Trophoblast cell (in vitro differentiated cells and primary cell): ENCODE measurements around the gene COBL.

ENCODE experiments used
- DNase-seq, 2 donors: peaks; one replicate each; pipeline ENCODE4 v3.0.0-alpha.2; 2016
- H2AFZ ChIP-seq: 2 replicates; pipeline ENCODE4 v1.6.1; 2013; ENCODE audit warnings: low read length, moderate library complexity, mild to moderate bottlenecking; ENCODE audit not compliant: insufficient read depth, poor library complexity
- H2AK5ac ChIP-seq: 2 replicates; pipeline ENCODE4 v1.6.1; 2013; ENCODE audit warnings: mild to moderate bottlenecking, low read length
- H2BK120ac ChIP-seq: 2 replicates; pipeline ENCODE4 v1.6.1; 2013; ENCODE audit warnings: low read length, mild to moderate bottlenecking, moderate library complexity; ENCODE audit not compliant: insufficient read depth, poor library complexity
- H2BK12ac ChIP-seq: 2 replicates; pipeline ENCODE4 v1.6.1; 2013; ENCODE audit warnings: mild to moderate bottlenecking, low read length, moderate library complexity
- H2BK5ac ChIP-seq: 2 replicates; pipeline ENCODE4 v1.6.1; 2013; ENCODE audit warnings: low read length, low read depth, moderate library complexity, mild to moderate bottlenecking; ENCODE audit not compliant: poor library complexity
- H3K14ac ChIP-seq: 2 replicates; pipeline ENCODE4 v1.6.1; 2013; ENCODE audit warnings: mild to moderate bottlenecking, low read length
- H3K18ac ChIP-seq: 2 replicates; pipeline ENCODE4 v1.6.1; 2013; ENCODE audit warnings: mild to moderate bottlenecking, low read length
- H3K23ac ChIP-seq: 2 replicates; pipeline ENCODE4 v1.6.1; 2013; ENCODE audit warnings: low read length
- H3K27ac ChIP-seq: 2 replicates; pipeline ENCODE4 v1.5.1; 2013; ENCODE audit warnings: low read depth, mild to moderate bottlenecking, inconsistent platforms, low read length, moderate library complexity
- H3K27me3 ChIP-seq: 2 replicates; pipeline ENCODE4 v1.6.1; 2013; ENCODE audit warnings: inconsistent platforms, mild to moderate bottlenecking, low read length, moderate library complexity; ENCODE audit not compliant: insufficient read depth
- H3K36me3 ChIP-seq, 2 experiments: 1 replicate in 1 of 2; 2 replicates in 1 of 2; pipeline ENCODE4 v1.6.1; 2013; ENCODE audit warnings: low read length in 2 of 2, mild to moderate bottlenecking in 2 of 2, moderate library complexity in 1 of 2; ENCODE audit not compliant: insufficient read depth in 2 of 2, control insufficient read depth in 1 of 2
- H3K4ac ChIP-seq: 2 replicates; pipeline ENCODE4 v1.6.1; 2013; ENCODE audit warnings: low read depth, mild to moderate bottlenecking, low read length, moderate library complexity
- H3K4me1 ChIP-seq, 2 experiments: 1 replicate in 1 of 2; 2 replicates in 1 of 2; pipeline ENCODE4 v1.6.1; 2013; ENCODE audit warnings: low read length in 2 of 2, mild to moderate bottlenecking in 2 of 2, moderate library complexity in 1 of 2; ENCODE audit not compliant: insufficient read depth in 2 of 2, control insufficient read depth in 1 of 2
- H3K4me2 ChIP-seq: 2 replicates; pipeline ENCODE4 v1.6.1; 2013; ENCODE audit warnings: inconsistent platforms, mild to moderate bottlenecking, low read length, moderate library complexity
- H3K4me3 ChIP-seq: 2 replicates; pipeline ENCODE4 v1.5.1; 2013; ENCODE audit warnings: mild to moderate bottlenecking, low read depth, low read length, inconsistent platforms
- H3K79me1 ChIP-seq: one replicate; pipeline ENCODE4 v1.6.1; 2013; ENCODE audit warnings: low read length
- H3K79me2 ChIP-seq: 2 replicates; pipeline ENCODE4 v1.6.1; 2013; ENCODE audit warnings: low read length, mild to moderate bottlenecking; ENCODE audit not compliant: control insufficient read depth, insufficient read depth, poor library complexity
- H3K9ac ChIP-seq: 2 replicates; pipeline ENCODE4 v1.6.1; 2013; ENCODE audit warnings: mild to moderate bottlenecking, low read length
- H3K9me3 ChIP-seq: 2 replicates; pipeline ENCODE4 v1.6.1; 2013; ENCODE audit warnings: low read depth, mild to moderate bottlenecking, control low read depth, inconsistent platforms, low read length; ENCODE audit not compliant: insufficient read depth
- H4K12ac ChIP-seq: 2 replicates; pipeline ENCODE4 v1.6.1; 2013; ENCODE audit warnings: low read depth, mild to moderate bottlenecking, low read length, moderate library complexity
- H4K8ac ChIP-seq: 2 replicates; pipeline ENCODE4 v1.6.1; 2013; ENCODE audit warnings: low read depth, mild to moderate bottlenecking, low read length, moderate library complexity
- H4K91ac ChIP-seq: one replicate; pipeline ENCODE4 v1.6.1; 2013; ENCODE audit warnings: low read depth, mild to moderate bottlenecking, low read length, moderate library complexity
- WGBS: extraction: QIAGEN DNeasy Blood & Tissue Kit; methylation state at CpG from one replicate; pipeline ENCODE4 v1.1.7; 2013; ENCODE audit warnings: missing lambda C conversion rate; ENCODE audit not compliant: insufficient read length, insufficient coverage; ENCODE audit errors: extremely low coverage; 5-methylcytosine and 5-hydroxymethylcytosine counted together

The COBL gene

DNA sequence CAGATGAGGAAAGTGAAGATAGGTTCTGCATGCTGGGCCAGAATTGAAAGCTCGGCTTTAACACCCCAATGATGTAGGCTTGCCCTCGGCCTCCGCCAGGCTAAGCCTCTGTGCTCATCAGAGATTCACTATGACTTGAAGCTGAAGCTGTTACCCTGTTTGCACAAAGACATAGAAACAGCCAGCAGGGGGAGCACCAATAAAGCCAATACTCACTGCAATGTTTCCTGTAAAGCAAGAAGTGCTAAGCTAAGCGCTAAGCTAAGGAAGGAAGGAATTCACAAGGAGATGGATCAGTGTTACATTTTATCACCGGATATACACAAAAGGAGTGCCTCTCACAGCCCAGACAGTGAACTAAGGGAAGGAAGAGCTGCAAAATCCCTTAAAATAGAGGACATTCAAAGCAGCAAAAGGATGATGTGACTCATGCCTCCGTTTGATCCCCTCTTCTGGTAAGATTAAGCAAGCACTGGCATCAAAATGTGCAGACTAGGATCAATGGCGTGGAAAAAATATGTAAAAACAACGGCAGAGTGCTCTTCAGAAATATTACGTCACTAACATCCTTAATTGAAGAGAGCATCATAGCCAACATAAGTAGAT, 153.8 kb downstream of the COBL start:
- no CpG with 5 or more reads among the region's 9 CpGs for WGBS
- Histone ChIP-seq H3K9ac (no peak overlapping the region), H3K36me3 (no peaks in the 10 kb centered on the region), H3K27ac (no peak overlapping the region), H3K23ac (no peak overlapping the region), H2BK120ac (no peak overlapping the region), H3K79me2 (no peaks in the 10 kb centered on the region), H3K14ac (no peak overlapping the region), H3K4ac (no peak overlapping the region), H4K8ac (no peak overlapping the region), H3K27me3 (no peaks in the 10 kb centered on the region), H4K12ac (no peak overlapping the region), H3K4me3 (no peak overlapping the region), H2AFZ (no peak overlapping the region), H2BK5ac (no peak overlapping the region), H2BK12ac (no peak overlapping the region), H4K91ac (no peak overlapping the region), H2AK5ac (no peak overlapping the region), H3K4me1 (no peaks in the 10 kb centered on the region), H3K18ac (no peak overlapping the region), H3K79me1 (no peaks in the 10 kb centered on the region), H3K4me2 (no peak overlapping the region), H3K9me3 (no peaks in the 10 kb centered on the region)
- DNase-seq, result peak; percentile 81 to 95

DNA sequence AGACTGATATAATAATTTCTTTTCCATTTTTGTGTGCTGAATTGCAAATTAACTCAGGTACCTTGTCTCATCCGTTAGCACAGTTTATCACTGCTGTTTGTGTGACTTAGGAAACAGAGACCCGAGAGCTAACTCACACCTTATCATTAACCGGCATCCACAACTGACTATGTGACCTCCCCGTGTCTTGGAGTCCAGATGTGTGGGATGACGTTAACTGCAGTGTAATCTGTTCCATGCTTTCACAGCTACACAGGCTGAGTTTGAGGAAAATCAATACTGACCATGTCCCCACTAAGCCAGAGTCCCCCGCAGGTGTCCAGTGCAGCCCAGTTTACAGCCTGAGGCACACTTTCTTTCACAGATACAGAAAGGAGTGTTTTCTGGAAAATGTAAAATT, 154.7 kb downstream of the COBL start:
- Histone ChIP-seq H3K9me3 (no peaks in the 10 kb centered on the region), H3K18ac (no peak overlapping the region), H3K36me3 (no peaks in the 10 kb centered on the region), H3K79me1 (no peaks in the 10 kb centered on the region), H3K4me2 (no peak overlapping the region), H2BK12ac (no peak overlapping the region), H3K4me3 (no peak overlapping the region), H3K4ac (no peak overlapping the region), H4K91ac (no peak overlapping the region), H2AK5ac (no peak overlapping the region), H3K79me2 (no peaks in the 10 kb centered on the region), H4K8ac (no peak overlapping the region), H3K23ac (no peak overlapping the region), H3K9ac (no peak overlapping the region), H3K4me1 (no peaks in the 10 kb centered on the region), H3K14ac (no peak overlapping the region), H2BK5ac (no peak overlapping the region), H2BK120ac (no peak overlapping the region), H2AFZ (no peak overlapping the region), H3K27ac (no peak overlapping the region), H4K12ac (no peak overlapping the region), H3K27me3 (no peaks in the 10 kb centered on the region)
- whole genome bisulfite sequencing, result no CpG with 5 or more reads among the region's 6 CpGs
- no peak for DNase-seq

DNA sequence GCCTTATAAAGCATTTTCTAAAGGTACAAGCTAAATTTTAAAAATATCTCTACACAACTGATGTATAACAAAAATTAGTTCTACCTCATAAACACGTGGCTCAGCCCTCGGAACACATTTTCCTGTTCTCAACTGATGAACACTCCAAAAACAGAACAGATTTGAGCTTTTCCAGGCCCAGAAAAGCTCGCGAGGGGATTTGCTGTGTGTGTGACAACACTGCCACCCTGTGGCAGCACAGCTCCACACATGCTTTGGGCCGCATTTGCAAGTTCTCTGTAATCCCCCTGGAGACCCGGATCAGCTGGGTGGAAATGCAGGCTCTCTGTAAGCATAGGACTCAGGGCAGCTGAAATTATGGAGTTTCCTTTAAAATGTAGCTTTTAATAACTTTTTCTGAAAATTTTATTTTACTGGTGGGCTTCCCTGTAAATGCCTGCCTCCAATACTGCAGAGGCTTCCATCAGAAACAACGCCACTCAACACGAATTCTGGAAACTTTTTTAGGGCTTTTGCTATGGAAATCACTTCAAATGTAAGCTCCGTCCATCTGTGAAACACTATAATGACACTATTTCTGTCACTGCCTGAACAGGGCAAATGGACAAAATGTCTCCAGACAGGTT, 155.5 kb downstream of the COBL start:
- Histone ChIP-seq H3K9ac (no peak overlapping the region), H3K79me1 (no peaks in the 10 kb centered on the region), H2AK5ac (no peak overlapping the region), H3K27me3 (no peaks in the 10 kb centered on the region), H4K8ac (no peak overlapping the region), H2BK120ac (no peak overlapping the region), H3K36me3 (no peaks in the 10 kb centered on the region), H3K18ac (no peak overlapping the region), H2BK5ac (no peak overlapping the region), H3K79me2 (no peaks in the 10 kb centered on the region), H3K9me3 (no peaks in the 10 kb centered on the region), H4K91ac (no peak overlapping the region), H3K14ac (no peak overlapping the region), H3K27ac (no peak overlapping the region), H3K4me3 (no peak overlapping the region), H3K4me2 (no peak overlapping the region), H2AFZ (no peak overlapping the region), H2BK12ac (no peak overlapping the region), H4K12ac (no peak overlapping the region), H3K4me1 (no peaks in the 10 kb centered on the region), H3K4ac (no peak overlapping the region), H3K23ac (no peak overlapping the region)
- no CpG with 5 or more reads among the region's 9 CpGs for WGBS
- DNase-seq, result peak; percentile 43 to 84

DNA sequence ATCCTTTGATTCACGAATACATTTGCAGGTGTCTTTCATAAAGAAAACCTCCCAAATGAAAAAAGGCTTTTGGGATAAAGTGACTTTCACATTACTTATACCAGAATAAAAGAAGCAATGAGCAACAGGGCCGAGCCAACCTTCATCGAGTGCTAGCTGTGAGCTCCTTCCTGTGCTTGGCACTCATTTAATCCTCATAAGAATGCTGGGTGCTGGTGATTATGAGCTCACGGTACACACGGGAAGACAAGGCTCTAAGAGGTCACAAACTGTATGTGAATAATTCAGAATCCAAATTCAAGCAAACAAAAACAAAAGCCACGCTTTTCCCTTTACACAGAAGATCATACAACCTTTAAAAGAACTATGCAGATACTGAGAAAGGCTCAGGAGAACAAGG, 156.2 kb downstream of the COBL start:
- Histone ChIP-seq H3K79me1 (no peaks in the 10 kb centered on the region), H3K18ac (no peak overlapping the region), H2BK5ac (no peak overlapping the region), H3K9me3 (no peaks in the 10 kb centered on the region), H4K91ac (no peak overlapping the region), H2AK5ac (no peak overlapping the region), H3K4me3 (no peak overlapping the region), H2BK120ac (no peak overlapping the region), H3K4me2 (no peak overlapping the region), H3K36me3 (no peaks in the 10 kb centered on the region), H3K4me1 (no peaks in the 10 kb centered on the region), H2AFZ (no peak overlapping the region), H3K4ac (no peak overlapping the region), H3K27ac (no peak overlapping the region), H3K9ac (no peak overlapping the region), H3K14ac (no peak overlapping the region), H3K79me2 (no peaks in the 10 kb centered on the region), H3K23ac (no peak overlapping the region), H2BK12ac (no peak overlapping the region), H4K8ac (no peak overlapping the region), H3K27me3 (no peaks in the 10 kb centered on the region), H4K12ac (no peak overlapping the region)
- DNase-seq, result no peak
- no CpG with 5 or more reads among the region's 6 CpGs for WGBS
